Stimulated activated naive CD4-positive, alpha-beta T cell treated with Interleukin-2 at 50 U/mL for 16 hours (primary cell): ENCODE data around the gene GAB2.

Source experiments
- DNase-seq: peaks from one replicate; lab custom pipeline; 2025; lab: John Stamatoyannopoulos, UW

GAB2 gene

DNA sequence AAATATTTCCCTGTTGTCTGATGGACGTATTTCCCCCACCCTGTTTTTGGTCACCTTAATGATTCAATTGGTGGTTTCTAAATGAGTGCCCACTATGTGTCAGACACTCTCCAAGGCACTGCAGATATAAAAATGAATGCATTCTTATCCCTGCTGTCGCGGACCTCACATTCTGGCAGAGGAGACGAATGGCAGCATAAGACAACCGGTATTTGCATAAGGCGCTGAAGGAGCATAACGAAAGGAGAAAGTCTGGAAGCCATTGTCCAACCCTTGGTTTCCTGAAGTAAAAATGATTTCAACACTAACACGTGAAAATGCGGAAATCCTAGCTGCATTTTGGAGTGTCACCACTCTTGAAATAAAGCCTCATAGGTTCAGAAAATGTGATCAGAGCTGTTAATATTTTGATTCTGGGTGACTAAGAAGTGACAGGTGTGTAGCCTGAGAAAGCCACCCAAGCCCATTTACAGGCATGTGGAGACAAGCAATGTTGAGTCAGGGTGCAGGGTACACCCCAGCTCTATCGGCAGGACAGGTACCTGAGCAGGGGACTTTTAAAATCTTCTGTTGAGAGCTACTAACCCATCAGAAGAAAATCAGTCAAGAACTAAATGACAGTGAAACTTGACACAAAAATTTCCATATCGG lies 10.1 kb upstream of the GAB2 start:
- DNase-seq: no peak

DNA sequence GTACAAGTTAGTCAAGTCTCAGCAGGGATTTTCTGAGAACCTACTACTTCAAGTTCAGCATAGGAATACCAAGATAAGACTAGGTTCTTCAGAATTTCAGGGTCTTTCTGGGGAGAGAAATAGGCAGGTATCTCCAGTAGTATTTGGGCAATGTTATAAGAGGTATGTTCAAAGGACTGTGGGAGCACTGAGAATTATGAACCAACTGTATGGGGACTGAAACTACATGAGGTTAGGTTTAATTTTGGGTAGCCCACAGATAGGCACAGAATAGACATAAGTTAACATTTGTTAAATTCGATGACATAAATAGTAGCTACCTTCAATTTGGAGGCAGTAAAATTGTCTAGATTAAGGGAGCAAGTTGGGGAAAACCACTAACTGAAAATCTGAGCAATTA lies 9.2 kb upstream of the GAB2 start:
- DNase-seq: no peak

GRCh38 chr11:78425399-78426070 lies 7.9 kb upstream of the GAB2 start:
- no peak for DNase-seq

DNA sequence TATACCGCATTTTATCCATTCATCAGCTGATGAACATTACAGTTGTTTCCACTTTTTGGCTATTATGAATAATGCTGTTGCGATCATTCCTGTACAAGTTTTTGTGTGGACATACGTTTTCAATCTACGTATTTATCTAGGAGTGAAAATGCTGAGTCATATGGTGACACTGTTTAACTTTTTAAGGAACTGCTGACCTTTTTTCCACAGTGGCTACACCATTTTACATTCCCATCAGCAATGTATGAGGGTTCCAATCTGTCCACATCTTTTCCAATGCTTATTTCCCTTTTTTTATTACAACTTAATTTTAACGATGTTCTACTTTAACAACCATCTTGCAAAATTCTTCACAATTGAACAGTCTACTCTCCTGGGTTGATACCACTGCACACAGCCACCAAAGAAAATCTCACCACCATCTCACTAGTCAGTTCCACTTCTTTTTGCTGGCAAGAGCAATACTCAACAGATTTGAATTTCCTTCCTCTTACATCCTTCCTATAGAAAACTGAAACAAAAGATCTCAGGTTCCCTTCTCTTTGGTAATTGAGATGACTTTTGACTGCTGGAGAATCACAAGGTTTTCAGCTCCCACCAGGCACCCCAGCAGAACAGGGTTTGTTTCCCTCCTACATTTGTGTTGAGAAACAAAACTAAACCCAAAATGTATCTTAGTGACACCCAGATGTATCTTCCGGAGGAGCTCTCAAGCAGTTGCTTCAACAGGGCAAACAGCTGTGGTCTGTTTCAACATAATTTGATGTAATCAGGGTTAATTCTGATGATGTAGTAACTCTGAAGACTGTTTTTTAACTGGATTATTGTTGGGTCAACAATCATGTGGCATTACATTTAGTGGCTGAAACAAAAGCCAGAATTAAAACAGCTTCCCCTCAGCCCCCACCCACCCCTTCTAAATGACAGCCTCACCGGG lies 7.0 kb upstream of the GAB2 start:
- no peak for DNase-seq

DNA sequence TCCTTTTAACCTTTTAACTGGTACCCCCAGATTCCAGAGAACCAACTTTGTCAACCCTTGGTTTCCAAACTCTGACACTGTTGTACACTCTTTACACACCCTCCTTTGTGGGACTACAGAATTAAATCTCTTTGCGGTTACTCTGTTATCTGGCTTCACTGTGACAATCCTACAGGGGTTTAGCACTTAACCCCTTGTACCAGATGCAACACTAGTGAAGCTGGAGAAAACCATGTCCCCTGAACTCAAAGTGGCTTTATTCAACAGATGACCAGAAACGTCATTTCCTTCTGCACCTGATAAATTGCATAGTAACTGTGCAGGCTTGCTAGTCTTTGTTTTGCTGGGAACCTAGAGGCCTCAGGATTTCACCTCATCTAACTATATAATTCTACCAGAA lies 5.6 kb upstream of the GAB2 start:
- no peak for DNase-seq

GRCh38 chr11:78420796-78421209 lies 3.2 kb upstream of the GAB2 start:
- DNase-seq: peak; percentile 43

DNA sequence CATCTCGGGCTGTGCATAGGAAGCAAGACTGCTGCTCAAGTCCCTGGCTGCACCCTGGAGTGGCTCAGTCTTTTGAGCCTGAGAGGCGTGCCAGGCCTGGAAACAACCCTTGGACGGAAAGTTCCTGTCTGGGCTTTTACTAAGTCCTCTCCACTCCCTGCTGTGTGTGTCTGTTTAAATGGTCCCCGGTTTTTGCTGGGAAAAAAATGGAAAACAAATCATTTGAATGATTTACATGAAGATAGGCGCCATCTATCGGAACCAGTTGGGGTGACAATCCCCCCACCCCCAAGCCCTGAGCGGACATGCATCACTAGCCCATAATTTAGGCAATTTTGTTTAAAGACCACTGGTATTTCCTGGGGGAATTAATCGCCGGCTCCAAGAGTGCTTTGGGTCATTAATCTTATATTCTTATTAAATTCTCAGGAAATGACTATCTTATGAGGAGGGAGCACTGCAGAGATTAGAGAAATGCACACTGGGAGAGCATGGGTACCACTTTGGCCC lies 2.7 kb upstream of the GAB2 start:
- DNase-seq: peak; percentile 29

- DNase-seq: no peak
These were observed 1.7 kb upstream of the GAB2 start for GRCh38 chr11:78419327-78419726.

GRCh38 chr11:78418584-78419211 lies 1.1 kb upstream of the GAB2 start:
- DNase-seq: no peak

DNA sequence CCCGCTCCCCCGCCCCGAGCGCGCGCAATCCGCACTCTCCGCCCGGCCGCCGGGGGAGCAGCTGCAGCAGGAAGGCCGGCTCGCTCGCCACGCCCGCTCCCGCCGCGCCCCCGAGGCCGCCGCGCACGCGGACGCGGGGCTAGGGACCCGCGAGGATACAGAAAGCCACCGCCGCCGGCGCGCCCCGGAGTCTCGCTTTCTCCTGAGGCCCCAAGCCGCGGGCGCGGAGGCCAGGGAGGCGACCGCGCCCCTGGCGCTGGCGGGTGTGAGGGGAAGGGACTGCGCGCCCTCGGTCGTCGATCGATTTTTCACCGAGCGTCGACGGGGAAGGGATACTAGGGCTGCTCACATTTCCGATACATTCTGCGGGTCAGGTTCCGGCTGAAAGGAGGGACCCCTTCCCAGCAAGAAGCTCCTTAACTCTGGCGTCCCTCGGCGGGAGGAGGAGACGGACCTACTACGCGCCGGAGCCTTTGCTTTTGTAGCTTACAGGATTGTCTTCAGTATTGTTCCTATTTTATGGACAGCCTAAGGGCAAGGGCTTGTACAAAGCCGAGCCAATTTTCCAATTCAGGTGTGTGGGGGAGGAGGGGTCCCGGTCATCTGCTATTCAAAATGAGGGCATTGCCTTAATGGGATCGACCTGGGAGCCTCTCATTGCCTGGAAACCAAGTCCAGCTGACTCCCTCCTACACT lies 416 bp upstream of the GAB2 start:
- peak; percentile 68 for DNase-seq

GRCh38 chr11:78416285-78417174 lies 1.1 kb downstream of the GAB2 start:
- peak; percentile 73 for DNase-seq

- no peak for DNase-seq
These were observed 2.3 kb downstream of the GAB2 start for GRCh38 chr11:78415338-78415737.

GRCh38 chr11:78414321-78415051 lies 3.1 kb downstream of the GAB2 start:
- DNase-seq: no peak

DNA sequence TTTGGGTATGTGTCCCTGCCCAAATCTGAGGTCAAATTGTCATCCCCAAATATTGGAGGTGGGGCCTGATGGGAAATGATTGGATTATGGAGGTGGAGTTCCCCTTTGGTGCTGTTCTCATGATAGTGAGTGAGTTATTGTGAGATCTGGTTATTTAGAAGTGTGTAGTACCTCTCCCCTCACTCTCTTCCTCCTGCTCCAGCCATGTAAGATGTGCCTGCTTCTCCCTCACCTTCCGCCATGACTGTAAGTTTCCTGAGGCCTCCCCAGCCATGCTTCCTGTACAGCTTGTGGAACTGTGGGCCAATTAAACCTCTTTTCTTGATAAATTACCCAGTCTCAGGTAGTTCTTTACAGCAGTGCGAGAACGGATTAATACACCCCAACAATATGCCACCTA lies 9.0 kb downstream of the GAB2 start:
- DNase-seq: no peak

DNA sequence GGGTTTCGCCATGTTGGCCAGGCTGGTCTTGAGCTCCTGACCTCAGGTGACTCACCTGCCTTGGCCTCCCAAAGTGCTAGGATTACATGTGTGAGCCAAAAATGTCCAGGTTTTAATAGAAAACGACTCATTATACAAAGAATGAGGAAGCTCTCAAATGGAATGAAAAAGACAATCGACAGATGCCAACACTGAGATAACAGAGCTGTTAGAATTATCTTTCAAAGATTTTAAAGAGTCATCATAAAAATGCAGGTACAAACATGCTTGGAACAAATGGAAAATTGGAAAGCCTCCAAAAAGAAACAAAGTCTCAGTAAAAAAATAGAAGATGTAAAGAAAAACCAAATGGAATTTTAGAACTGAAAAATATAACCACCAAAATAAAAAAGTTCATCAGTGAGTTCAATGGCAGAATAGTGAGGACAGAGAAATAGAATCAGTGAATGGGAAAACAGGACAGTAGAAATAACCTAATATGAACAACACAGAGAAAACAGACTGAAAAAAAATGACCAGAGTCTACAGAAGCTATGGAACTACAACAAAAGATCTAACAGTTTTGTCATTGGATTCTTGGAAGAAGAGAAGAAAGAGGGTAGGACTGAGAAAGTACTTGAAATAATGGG lies 10.9 kb downstream of the GAB2 start:
- no peak for DNase-seq

GRCh38 chr11:78405805-78406204 lies 11.8 kb downstream of the GAB2 start:
- no peak for DNase-seq

DNA sequence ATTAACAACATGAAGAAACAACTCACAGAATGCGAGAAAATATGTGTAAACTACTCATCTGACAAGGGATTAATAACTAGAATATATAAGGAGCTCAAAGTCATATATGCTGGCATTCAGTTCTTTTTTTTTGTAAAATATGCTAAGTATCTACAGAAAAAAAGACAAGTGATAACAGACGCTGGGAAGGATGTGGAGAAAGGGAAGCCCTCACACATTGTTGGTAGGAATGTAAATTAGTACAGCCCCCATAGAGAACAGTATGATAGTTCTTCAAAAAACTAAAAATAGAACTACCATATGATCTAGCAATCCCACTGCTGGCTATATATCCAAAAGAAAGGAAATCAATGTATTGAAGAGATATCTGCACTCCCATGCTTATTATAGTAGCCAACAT lies 13.8 kb downstream of the GAB2 start:
- DNase-seq: no peak

DNA sequence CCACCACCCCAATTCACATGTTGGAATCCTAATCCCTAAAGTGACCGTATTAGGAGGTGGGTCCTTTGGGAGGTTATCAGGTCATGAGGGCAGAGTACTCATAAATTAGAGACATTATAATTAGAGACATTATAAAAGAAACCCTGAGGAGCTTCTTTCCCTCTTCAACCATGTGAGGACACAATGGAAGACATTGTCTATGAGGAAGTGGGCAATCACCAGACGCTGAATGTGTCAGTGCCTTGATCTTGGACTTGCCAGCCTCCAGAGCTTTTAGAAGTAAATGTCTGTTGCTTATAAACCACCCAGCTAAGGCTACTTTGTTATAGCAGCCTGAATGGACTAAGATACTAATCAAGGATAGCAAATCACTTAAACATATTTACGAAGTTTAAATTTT lies 14.8 kb downstream of the GAB2 start:
- no peak for DNase-seq

- DNase-seq: no peak
These were observed 16.9 kb downstream of the GAB2 start for GRCh38 chr11:78400702-78401101.
